HepG2 (cell line): ENCODE measurements around the gene NDOR1. TPM values are rescaled to one million over a fixed set of nuclear protein-coding genes. Genes with fewer than 3 reads are reported as not detected.

Experiments
- CEBPZ ChIP-seq: IDR thresholded peaks from 2 replicates; pipeline ENCODE4 v1.6.1; 2012; ENCODE audit warnings: low read length, improper control_type of control experiment
- CSRNP2 ChIP-seq: sonication (generic); formaldehyde crosslinking; conservative IDR thresholded peaks from 2 replicates; pipeline ENCODE4 v1.8.0; 2022; ENCODE audit warnings: low read depth, missing genetic modification reagents
- HNF1B ChIP-seq: sonication (generic); formaldehyde crosslinking; IDR thresholded peaks from 2 replicates; pipeline ENCODE4 v1.5.1; 2020; ENCODE audit warnings: mild to moderate bottlenecking, moderate library complexity, missing genetic modification reagents
- IRX3 ChIP-seq: sonication (generic); formaldehyde crosslinking; IDR thresholded peaks from 2 replicates; pipeline ENCODE4 v1.8.1; 2023; ENCODE audit warnings: mild to moderate bottlenecking, low read depth, missing genetic modification reagents, borderline replicate concordance
- MLXIP ChIP-seq: sonication (generic); formaldehyde crosslinking; IDR thresholded peaks from 2 replicates; pipeline ENCODE4 v1.9.0; 2021; ENCODE audit warnings: missing genetic modification reagents, borderline replicate concordance
- SIN3B ChIP-seq: fragments of 150-350 bp; IDR thresholded peaks from 2 replicates; pipeline ENCODE4 v1.6.1; 2014; ENCODE audit warnings: low read length
- SMYD3 ChIP-seq: sonication (generic); formaldehyde crosslinking; IDR thresholded peaks from 2 replicates; pipeline ENCODE4 v1.8.1; 2023; ENCODE audit warnings: mild to moderate bottlenecking, missing genetic modification reagents
- TMF1 ChIP-seq: sonication (generic); formaldehyde crosslinking; IDR thresholded peaks from 2 replicates; pipeline ENCODE4 v1.8.1; 2022; ENCODE audit warnings: low read depth, missing genetic modification reagents
- ZBTB49 ChIP-seq: sonication (generic); formaldehyde crosslinking; IDR thresholded peaks from 2 replicates; pipeline ENCODE4 v1.4.0; 2020; ENCODE audit warnings: missing genetic modification reagents, borderline replicate concordance
- ZNF207 ChIP-seq: fragments of 450-650 bp; IDR thresholded peaks from 2 replicates; pipeline ENCODE4 v1.6.1; 2016; ENCODE audit warnings: antibody characterized with exemption, borderline replicate concordance
- ZNF276 ChIP-seq: sonication (generic); formaldehyde crosslinking; IDR thresholded peaks from 2 replicates; pipeline ENCODE4 v1.4.0; 2020; ENCODE audit warnings: mild to moderate bottlenecking, low read depth, missing genetic modification reagents
- ZNF589 ChIP-seq: sonication (generic); formaldehyde crosslinking; conservative IDR thresholded peaks from 2 replicates; pipeline ENCODE4 v1.8.0; 2022; ENCODE audit warnings: mild to moderate bottlenecking, moderate library complexity, missing genetic modification reagents
- ZNF776 ChIP-seq: sonication (generic); formaldehyde crosslinking; IDR thresholded peaks from 2 replicates; pipeline ENCODE4 v1.4.0; 2020; ENCODE audit warnings: mild to moderate bottlenecking, missing genetic modification reagents
- polyA plus RNA-seq, 8 experiments: library from polyadenylated mRNA; depleted of rRNA in 3 of 8; stranded (reverse) in 7 of 8; unstranded in 1 of 8; fragments of >200 nt; fragmentation: Illumina TruSeq in 4 of 8; extraction: Trizol in 4 of 8; gene quantifications; 2 replicates each; pipeline versions ENCODE4 v1.2.1 to v1.2.3, GENCODE V29; 2011 to 2016; ENCODE audit warnings: low read depth in 4 of 8, missing spikeins in 1 of 8, mixed read lengths in 1 of 8; ENCODE audit not compliant: insufficient read depth in 1 of 8
- total RNA-seq, 5 experiments: library from RNA; depleted of rRNA; stranded (reverse); fragments of >200 nt; fragmentation: Illumina TruSeq; extraction: Trizol; gene quantifications; 2 replicates each; pipeline ENCODE4 v1.2.3, GENCODE V29; 2016; ENCODE audit warnings: low read depth in 1 of 5

Gene NDOR1
- total and polyA plus RNA-seq, 2 of the 13 experiments (the other 11 are each of a cell fraction or from before 2014, with no cell fraction given) = 3.6 to 8.7 TPM

- TF ChIP-seq TMF1 (CRISPR knock-in tag) (peak; percentile 25; the same call in 1 of the 2 replicates), ZNF589 (peak; percentile 59; the same call in 1 of the 2 replicates), CSRNP2 (no peak), HNF1B (CRISPR knock-in tag) (peak; percentile 79), MLXIP (CRISPR knock-in tag) (no peak), ZNF276 (CRISPR knock-in tag) (no peak), SMYD3 (CRISPR knock-in tag) (no peak), ZNF776 (CRISPR knock-in tag) (no peak; the same call in 1 of the 2 replicates), IRX3 (CRISPR knock-in tag) (no peak; the same call in 1 of the 2 replicates), ZBTB49 (no peak), SIN3B (peak; percentile 100), ZNF207 (no peak), CEBPZ (no peak)
Observed at GRCh38 chr9:137188490-137189296, 16.8 kb upstream of the NDOR1 start, which contains the start of the genes ANAPC2 and SSNA1 (continued).
